Stimulated activated CD4-positive, alpha-beta T cell treated with anti-CD3 and anti-CD28 coated beads, Interleukin-15, amount 100 ng/mL, for 24 hours (primary cell): ENCODE data around the gene AQP3.
"Not testable (repeated sequence)": the region's sequence is repeated elsewhere in the genome, so short reads cannot be mapped to it uniquely, and the experiment has no call there.

Source experiments
- DNase-seq: peaks from one replicate; pipeline ENCODE4 v3.0.0-alpha.2; 2020

AQP3 gene

GRCh38 chr9:33446946-33447798 lies at the start of gene AQP3:
Gene AQP3 (minus strand): TSS chr9:33447593. CDS start chr9:33447530, 63 bp downstream.
- DNase-seq = peak; percentile 74

GRCh38 chr9:33493819-33494218 lies 46.4 kb upstream of the AQP3 start:
- not testable (repeated sequence) for DNase-seq

GRCh38 chr9:33489066-33489465 lies 41.7 kb upstream of the AQP3 start:
- no peak for DNase-seq

GRCh38 chr9:33485312-33485711 lies 37.9 kb upstream of the AQP3 start:
- not testable (repeated sequence) for DNase-seq

GRCh38 chr9:33480976-33481375 lies 33.6 kb upstream of the AQP3 start:
- no peak for DNase-seq

- DNase-seq = no peak
Measured at GRCh38 chr9:33480106-33480505, 32.7 kb upstream of the AQP3 start.

GRCh38 chr9:33476503-33476902 lies 29.1 kb upstream of the AQP3 start:
- DNase-seq = no peak

GRCh38 chr9:33475357-33475756 lies 28.0 kb upstream of the AQP3 start:
- DNase-seq = no peak

- peak; percentile 99 for DNase-seq
Measured at GRCh38 chr9:33473643-33474352, 26.4 kb upstream of the AQP3 start, which contains the start of gene NOL6. Gene NOL6 (minus strand): TSS chr9:33473924. CDS start chr9:33473842, 82 bp downstream.

- DNase-seq = no peak
Measured at GRCh38 chr9:33472881-33473615, 25.7 kb upstream of the AQP3 start.

- DNase-seq = no peak
Measured at GRCh38 chr9:33472171-33472880, 24.9 kb upstream of the AQP3 start.

GRCh38 chr9:33471361-33471760 lies 24.0 kb upstream of the AQP3 start:
- no peak for DNase-seq

- no peak for DNase-seq
Measured at GRCh38 chr9:33469891-33470290, 22.5 kb upstream of the AQP3 start.

GRCh38 chr9:33468797-33469621 lies 21.6 kb upstream of the AQP3 start:
- DNase-seq = no peak

GRCh38 chr9:33468215-33468730 lies 20.9 kb upstream of the AQP3 start:
- DNase-seq = no peak

- DNase-seq = no peak
Measured at GRCh38 chr9:33467526-33467925, 20.1 kb upstream of the AQP3 start.

GRCh38 chr9:33466565-33467495 lies 19.4 kb upstream of the AQP3 start:
- DNase-seq = peak; percentile 78

- DNase-seq = no peak
Measured at GRCh38 chr9:33465596-33466564, 18.5 kb upstream of the AQP3 start.

GRCh38 chr9:33465096-33465495 lies 17.7 kb upstream of the AQP3 start:
- DNase-seq = no peak
